ENCODE results near the gene ITGAV. TPM values are rescaled to one million over a fixed set of nuclear protein-coding genes. Genes with fewer than 3 reads are reported as not detected.
A peak's percentile ranks its signal among the peaks of the same experiment; 100 is the strongest.

The ITGAV gene
- total RNA-seq, 1 experiment from 2014 or later: 71.6 TPM

DNA sequence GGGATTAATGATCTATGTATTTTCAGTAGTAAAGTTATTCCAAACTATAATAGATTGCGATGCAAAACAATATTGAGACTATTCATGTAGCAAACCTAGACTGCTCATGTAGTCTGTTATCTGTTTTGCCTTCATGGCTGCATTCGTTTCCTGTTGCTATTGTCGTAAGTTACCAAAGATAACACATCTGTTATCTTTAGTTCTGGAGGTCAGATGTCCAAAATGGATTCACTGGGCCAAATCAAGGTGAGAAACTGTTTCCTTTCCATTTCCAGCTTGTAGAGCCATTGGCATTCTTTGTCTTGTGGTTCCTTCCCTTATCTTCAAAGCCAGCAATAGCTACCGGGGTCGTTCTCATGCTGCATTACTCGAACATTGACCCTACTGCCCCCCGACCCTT, 20.9 kb downstream of the ITGAV start:
- no peak for DNase-seq (ENCODE audit: extremely low read depth, low read depth)

- no peak for DNase-seq (ENCODE audit: extremely low read depth, low read depth)
Measured at GRCh38 chr2:186611526-186611925, 21.7 kb downstream of the ITGAV start.

- DNase-seq (ENCODE audit: extremely low read depth, low read depth): no peak
Measured at GRCh38 chr2:186612026-186612425, 22.2 kb downstream of the ITGAV start.

- no peak for DNase-seq (ENCODE audit: extremely low read depth, low read depth)
Measured at GRCh38 chr2:186612555-186613440, 22.9 kb downstream of the ITGAV start.

- DNase-seq (ENCODE audit: extremely low read depth, low read depth): no peak
Measured at GRCh38 chr2:186614373-186614772, 24.5 kb downstream of the ITGAV start.

DNA sequence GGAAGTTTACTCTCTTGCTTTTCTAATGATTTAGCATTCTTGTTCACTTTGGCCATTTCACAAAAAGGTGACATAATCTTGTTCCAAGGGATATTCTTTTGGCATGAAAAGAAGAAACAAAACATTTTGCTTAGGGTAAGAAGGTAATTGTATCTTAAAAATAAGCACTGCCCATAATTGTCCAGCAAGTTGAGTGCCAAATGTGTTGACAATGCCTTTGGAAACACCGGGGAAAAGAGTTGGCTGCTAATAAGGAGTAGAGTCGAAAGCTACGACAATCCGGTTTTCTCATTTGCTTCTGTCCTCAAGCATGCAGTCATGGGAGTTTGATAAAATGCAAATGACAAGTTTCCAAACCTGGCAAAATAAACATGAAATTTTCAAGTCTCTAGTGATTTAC, 27.3 kb downstream of the ITGAV start:
- DNase-seq (ENCODE audit: extremely low read depth, low read depth): no peak

GRCh38 chr2:186617771-186618170, 27.9 kb downstream of the ITGAV start:
- DNase-seq (ENCODE audit: extremely low read depth, low read depth): no peak

DNA sequence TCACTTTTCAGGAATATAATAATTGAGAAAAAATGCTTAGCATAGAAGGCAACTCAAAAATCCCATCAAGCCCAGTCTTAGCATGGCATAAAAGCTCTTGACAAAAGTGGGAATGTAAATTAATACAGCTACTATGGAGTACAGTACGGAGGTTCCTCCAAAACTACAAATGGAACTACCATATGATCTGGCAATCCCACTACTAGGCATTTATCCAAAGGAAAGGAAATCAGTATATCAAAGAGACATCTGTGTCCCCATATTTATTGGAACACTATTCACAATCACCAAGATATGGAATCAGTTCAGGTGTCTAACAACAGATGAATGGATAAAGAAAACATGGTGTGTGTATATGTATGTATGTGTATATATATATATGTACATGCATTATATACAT, 28.8 kb downstream of the ITGAV start:
- DNase-seq (ENCODE audit: extremely low read depth, low read depth): no peak

DNA sequence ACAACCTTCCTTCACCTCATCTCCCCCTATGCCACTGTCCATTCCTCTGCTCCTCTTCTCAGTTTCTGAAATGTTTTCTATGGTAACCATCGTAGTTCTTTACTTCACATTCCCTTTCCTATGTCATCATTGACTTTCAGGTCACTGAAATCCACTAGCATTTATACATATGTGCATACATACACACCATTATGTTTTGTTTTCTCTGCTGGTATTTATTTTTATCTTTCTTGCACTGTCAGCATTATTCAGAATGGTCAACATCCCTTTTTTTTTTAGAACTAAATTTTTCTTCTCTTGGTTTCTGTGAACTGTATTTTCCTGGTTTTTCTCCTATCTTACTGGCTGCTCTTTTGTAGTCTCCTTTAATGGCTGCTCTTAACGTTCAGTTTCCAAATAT, 33.2 kb downstream of the ITGAV start:
- no peak for DNase-seq (ENCODE audit: extremely low read depth, low read depth)

DNA sequence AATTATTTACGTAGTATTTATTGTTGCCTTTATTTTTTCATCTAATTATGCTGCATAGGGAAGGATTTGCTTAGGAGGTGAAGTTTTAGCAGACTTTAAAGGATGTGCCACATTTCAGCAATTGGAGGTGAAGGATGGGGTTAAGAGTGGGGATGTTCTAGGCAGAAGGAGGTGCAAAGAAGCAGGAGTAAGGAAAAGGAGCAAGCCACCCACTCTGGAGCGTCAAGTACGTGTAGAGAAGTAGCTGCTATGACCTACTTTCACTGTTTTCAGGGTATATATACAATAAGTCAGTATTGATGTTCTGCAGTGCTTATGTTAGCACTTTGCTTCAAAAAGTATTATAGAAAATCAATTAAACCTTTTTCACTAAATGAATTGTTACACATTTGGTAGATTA, 34.4 kb downstream of the ITGAV start:
- DNase-seq (ENCODE audit: extremely low read depth, low read depth): no peak

- no peak for DNase-seq (ENCODE audit: extremely low read depth, low read depth)
Measured at GRCh38 chr2:186629250-186629996, 39.6 kb downstream of the ITGAV start.

DNA sequence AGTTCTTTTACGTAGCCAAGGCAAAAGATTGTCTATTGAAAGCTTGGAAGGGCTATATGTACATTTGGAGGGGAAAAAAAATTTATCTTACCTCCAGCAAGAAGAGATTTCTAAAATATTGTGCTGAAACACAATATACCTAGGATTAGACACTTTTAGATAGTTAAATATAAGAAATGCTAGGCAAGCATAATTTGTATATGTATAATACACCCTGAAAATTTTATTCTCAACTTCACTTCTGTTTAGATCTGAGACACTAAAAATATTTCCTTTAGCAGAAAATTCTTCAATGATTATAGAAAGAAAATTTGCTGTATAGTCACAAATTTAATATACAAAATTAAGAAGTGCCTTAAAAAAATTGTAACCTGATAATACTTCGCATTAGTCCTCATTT, 42.6 kb downstream of the ITGAV start:
- no peak for DNase-seq (ENCODE audit: extremely low read depth, low read depth)

DNA sequence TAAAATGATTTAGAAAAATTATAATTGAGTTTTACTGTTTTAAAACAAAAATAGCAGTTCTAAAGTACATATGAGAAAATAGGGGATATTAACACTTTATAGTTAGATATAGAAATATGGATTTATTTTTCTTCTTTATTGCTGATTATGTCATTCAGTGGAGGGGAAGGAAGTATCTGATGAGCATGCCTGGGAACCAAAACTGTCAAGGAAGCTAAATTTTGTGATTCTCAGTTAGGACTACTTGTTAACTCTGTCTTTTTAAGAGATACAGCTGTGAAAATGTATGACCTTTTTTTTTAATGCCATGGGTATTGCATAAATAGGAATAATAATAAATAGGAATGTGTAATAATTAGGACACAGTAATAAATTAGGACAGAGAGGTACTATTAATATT, 44.8 kb downstream of the ITGAV start:
- DNase-seq (ENCODE audit: extremely low read depth, low read depth): no peak

- no peak for DNase-seq (ENCODE audit: extremely low read depth, low read depth)
Measured at GRCh38 chr2:186636800-186637496, 47.1 kb downstream of the ITGAV start.

DNA sequence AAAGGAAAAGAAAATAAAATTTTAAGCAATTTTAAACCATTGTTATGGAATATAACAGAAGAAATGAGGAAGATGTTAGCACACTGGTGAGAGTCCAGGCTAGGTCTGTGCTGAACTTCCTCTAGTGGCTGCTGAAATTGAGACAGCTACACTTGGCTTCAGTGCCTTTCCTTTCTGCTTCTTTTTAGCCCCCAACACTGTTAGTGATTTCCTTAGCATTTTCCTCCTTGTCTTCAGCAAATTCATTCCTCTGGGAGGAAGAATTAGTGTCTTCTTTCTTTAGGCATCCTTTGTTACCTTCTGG, 47.6 kb downstream of the ITGAV start:
- DNase-seq (ENCODE audit: extremely low read depth, low read depth): no peak

- no peak for DNase-seq (ENCODE audit: extremely low read depth, low read depth)
Measured at GRCh38 chr2:186639939-186640338, 50.1 kb downstream of the ITGAV start.

GRCh38 chr2:186641132-186641806, 51.4 kb downstream of the ITGAV start:
- no peak for DNase-seq (ENCODE audit: extremely low read depth, low read depth)

- peak; percentile 60 for DNase-seq (ENCODE audit: extremely low read depth, low read depth)
Measured at GRCh38 chr2:186641807-186642321, 52.0 kb downstream of the ITGAV start.

DNA sequence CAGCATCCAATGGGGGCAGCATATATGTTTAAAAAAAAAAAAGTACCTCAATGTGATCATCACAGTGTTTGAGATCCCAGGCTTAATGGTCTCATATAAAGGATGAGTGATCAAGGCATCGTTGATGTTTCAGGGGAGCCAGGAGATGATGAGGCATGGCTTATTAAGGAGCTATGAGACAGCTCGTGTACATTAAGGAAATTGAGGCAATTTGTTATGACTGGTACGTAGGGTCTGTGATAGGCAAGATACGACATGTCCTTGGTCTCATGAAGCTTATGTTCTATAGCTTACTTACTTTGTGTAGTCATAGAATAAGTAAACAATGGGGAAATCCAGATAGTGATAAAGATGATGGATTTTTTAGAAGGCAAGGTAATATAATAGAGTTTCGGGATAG, 54.9 kb downstream of the ITGAV start:
- DNase-seq (ENCODE audit: extremely low read depth, low read depth): no peak

- no peak for DNase-seq (ENCODE audit: extremely low read depth, low read depth)
Measured at GRCh38 chr2:186645999-186646398, 56.1 kb downstream of the ITGAV start.

GRCh38 chr2:186648130-186648529, 58.3 kb downstream of the ITGAV start:
- DNase-seq (ENCODE audit: extremely low read depth, low read depth): no peak

Data from NCI-H460 (cell line).